Forelimb muscle (tissue), 1 donor: ENCODE results near the gene CCNG2. TPM values are rescaled to one million over a fixed set of nuclear protein-coding genes. Genes with fewer than 3 reads are reported as not detected.
"Not testable (repeated sequence)": the region's sequence is repeated elsewhere in the genome, so short reads cannot be mapped to it uniquely, and the experiment has no call there.

Experiments used
- DNase-seq: peaks from one replicate; pipeline ENCODE4 v3.0.0-alpha.2; 2013; ENCODE audit warnings: low read depth
- polyA plus RNA-seq: library from polyadenylated mRNA; unstranded; fragments of 120-200 nt; gene quantifications from one replicate; pipeline ENCODE4 v1.2.1, GENCODE V29; 2013; ENCODE audit not compliant: insufficient read length

CCNG2 gene
- polyA plus RNA-seq = 116 TPM

DNA sequence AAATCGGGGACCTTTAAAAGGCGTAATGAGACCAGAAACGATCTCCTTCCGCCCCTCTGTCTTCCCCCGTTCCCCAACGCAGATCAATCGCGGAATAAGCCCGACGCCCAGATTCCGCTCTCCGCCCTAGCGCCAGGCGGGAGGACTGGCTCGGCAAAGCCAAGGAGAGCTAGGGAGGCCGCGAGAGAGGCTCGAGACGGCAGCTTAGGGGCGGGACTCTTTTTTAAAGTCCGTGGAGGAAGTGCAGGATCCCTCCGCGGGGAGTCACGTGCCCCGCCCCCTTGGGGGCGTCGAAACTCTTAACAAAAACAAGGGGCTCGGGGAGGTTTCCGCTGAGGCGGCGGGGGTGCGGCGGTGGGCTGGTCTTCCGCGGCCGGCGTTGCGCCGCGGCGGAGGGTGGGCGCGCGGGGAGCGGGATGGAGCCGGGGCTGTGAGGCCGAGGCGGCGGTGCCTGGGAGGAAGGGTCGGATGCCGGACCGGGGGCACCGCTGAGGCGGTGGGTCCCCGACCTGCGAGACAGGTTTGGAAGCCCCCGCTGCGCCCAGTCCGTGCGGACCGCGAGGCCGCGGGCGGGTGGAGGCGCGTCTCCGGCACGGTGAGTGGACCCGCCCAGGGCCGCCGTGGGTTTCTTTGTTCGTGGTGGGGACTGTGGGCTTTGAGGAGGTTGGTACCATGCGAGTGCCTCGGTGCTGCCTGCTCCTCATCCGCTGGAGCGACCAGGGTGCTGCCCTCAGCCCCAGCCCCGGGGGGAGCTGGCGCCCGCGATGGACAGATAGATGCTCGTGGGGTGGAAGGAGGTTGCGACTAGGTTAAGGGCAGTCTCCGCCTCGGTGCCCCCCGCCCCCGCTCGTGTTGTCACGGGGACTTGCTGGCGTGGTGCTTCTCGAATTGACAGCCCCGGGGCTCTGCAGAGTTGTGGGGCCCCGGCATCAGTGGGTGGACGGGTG lies at the start of gene CCNG2:
TSS of gene CCNG2 (plus strand) at position 296 of the 947 bp plus-strand sequence. CDS start 1,326 bp downstream, outside the sequence.
- DNase-seq = peak; percentile 92

DNA sequence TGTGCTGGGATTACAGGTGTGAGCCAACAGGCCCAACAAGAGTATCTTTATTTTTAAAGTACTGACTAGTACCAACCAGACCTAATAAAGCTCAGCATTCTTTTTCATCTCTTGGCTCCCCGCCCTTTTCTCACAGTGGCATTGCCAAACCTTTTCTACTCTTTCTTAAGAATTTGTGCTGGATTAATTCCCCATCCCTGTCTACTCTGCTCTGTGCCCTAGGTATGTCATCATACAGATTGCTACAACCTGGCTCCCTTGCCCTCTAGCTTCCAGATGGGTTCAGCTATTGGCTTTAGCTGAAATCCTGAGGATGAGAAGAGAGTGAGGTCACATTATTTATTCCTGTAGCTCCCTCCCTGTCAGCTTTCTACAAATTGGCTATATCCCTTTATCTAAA lies 46.3 kb upstream of the CCNG2 start:
- no peak for DNase-seq

DNA sequence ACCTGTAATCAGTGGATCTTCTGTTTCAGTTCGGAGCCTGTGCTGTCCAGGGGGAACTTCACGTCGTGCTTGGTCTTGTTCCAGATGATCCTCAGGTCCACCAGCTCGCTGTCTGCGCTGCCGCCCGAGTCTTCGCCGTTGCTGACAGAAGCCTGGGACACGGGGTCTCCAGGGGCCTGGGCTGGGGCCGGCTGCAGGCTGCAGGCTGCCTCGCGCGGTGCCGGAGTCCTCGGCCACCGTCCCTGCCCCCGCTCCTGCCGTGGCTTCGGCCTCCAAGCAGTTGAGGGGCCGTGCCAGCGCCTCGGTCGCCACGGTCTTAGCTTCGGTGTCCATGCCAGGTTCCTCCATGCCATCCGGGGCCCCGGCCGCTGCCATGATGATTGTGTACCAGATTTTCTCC lies 43.9 kb upstream of the CCNG2 start:
- DNase-seq = no peak

DNA sequence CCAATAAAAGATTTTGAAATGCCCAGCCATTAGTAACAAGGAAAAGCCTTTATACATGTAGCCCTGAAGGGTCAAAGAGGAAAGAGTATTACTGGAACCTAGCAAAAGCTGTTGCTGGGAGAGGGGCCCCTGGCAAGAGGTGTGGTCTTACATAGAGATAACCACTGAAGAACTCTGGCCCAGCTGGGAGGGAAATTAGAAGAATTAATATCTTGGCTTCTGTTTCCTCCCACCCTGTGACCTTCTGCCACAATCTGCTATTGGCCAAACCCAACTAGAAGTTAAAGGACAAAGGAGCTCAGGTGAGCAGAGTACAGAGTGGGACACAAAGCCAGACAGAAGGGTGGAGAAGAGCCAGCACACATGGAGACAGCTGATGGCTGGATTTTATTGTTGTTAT lies 39.3 kb upstream of the CCNG2 start:
- DNase-seq = no peak

GRCh38 chr4:77120886-77121508 lies 36.0 kb upstream of the CCNG2 start:
- DNase-seq = no peak

DNA sequence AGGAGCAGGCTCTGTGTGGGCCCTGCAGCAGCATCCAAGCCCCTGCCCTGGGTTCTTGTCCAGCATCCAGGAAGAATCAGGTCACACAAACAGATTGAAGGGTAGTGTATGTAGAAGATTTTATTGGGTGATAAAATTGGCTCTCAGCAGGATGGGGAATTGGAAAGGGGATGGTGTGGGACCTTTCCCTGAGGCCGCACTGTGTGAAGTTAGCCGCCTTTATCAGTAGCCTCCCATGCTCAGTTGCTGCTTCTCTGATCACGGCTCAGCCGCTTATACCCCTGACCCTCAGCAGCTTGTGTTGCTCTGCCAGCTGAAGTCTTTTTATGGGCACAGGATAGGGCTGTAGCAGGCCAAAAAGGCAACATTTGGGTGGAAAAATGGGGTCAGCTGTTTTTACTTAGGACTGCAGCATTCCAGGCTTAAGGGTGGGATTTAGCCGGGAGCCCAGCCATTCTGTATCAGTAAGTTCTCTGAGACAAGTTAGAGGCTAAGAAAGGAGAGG lies 35.2 kb upstream of the CCNG2 start:
- DNase-seq = no peak

DNA sequence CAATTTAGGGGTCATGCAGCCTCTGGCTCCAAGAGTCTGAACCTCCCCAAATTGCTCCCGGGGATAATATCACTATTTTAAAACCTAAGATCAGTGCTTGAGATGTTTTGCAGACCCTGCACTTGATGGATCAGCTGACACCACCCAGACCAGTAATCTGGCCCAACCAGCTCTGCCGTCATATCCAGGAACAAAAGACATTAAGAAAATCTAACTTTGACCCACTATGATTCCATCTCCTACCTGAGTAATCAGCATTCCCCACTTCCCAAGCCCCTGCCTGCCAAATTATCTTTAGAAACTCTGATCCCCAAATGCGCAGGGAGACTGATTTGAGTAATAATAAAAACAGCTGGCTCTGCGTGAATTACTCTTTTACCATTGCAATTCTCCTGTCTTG lies 34.4 kb upstream of the CCNG2 start:
- DNase-seq = no peak

DNA sequence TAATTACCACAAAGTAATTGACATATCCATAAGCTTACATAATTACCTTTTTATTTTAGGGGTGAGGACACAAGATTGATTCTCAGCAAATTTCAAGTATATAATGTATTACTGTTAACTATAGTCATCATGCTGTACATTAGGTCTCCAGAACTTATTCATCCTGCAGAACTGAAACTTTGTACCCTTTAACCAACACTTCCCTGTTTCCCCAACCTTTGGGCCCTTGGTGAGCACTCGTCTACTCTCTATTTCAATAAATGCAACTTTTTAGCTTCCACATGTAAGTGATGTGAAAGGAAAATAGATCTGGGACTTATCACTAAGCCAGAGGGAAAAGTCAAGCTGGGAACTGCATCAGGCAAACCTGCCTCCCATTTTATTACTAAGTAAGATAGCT lies 33.6 kb upstream of the CCNG2 start:
- no peak for DNase-seq

GRCh38 chr4:77124576-77124975 lies 32.4 kb upstream of the CCNG2 start:
- DNase-seq = no peak

DNA sequence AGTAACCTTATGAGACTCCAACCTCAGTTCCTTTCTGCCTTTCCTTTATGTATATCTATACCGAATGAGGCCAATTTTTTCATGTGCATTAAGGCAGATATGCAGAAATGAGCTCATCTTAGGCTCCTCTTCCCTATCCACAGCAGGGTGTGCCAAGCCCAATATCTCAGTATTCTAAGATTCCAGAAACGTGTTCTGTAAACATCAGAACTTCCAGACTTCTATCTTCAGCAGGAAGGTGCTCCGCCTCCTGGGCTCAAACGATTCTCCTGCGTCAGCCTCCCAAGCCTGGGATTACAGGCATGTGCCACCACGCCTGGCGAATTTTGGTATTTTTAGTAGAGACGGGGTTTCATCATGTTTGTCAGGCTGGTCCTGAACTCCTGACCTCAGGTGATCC lies 31.0 kb upstream of the CCNG2 start:
- no peak for DNase-seq

GRCh38 chr4:77126809-77127208 lies 30.2 kb upstream of the CCNG2 start:
- no peak for DNase-seq

DNA sequence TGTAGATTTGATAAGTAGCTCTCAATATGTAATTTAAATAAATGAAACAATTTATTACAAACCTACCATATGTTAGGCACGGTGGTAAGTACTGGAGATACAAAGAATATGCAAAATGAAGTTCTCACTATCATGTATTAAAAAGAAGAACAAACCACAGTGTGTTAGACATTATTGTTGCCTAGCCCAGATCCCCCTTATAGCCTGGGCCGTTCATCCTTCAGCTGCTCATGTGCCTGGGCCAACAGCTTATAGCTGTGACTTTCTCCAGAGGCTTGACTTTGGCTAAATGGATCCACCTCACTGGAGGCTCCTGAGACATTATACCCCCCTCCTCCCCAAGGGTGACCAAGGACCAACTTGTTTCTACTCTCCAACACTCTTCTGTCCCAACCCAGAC lies 29.8 kb upstream of the CCNG2 start:
- DNase-seq = no peak

- DNase-seq = no peak
Observed at GRCh38 chr4:77127837-77128621, 29.0 kb upstream of the CCNG2 start.

DNA sequence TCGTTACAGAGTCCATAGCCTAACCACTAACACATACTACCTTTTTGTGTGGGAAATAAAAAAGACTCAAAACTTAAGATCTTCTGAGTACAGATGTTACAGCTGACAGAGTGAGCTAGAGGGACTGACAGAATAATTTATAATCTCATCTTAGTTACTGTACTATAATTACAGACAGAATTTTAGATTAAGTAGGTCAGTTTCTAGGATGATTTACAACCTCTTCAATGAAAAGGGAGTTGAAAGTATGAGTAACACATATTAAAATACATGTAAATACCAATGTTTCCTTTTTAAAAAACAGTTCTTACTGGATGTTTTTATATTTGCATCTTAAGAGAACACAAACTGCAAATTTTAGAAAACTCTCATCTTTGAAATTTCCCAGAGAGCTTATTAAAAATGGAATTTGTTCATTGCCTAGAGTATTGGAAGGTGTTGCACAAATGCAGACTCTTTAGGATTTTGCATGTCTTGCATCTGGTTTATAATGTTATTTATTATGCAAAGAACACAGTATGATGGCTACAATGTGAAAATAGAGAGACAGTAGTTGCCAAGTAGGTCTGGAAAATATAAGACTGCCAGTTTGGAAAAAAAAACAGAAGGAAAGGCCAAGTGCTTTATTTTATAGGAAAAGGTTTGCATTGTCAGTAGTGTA lies 24.2 kb upstream of the CCNG2 start:
- DNase-seq = no peak

DNA sequence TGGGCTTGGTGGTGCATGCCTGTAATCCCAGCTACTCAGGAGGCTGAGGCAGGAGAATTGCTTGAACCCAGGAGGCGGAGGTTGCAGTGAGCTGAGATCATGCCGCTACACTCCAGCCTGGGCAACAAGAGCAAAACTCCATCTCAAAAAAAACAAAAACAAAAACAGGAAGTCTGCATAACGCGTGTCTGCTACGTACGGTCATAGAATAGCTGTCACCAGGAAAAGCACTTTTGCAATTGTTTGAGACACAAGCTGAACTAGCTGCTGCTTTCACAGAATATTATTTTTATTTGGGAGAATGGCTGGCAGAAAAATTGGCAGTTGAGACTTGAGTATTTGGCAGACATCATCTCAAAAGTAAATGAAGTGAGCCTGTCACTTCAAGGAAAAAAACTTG lies 19.6 kb upstream of the CCNG2 start:
- DNase-seq = not testable (repeated sequence)

DNA sequence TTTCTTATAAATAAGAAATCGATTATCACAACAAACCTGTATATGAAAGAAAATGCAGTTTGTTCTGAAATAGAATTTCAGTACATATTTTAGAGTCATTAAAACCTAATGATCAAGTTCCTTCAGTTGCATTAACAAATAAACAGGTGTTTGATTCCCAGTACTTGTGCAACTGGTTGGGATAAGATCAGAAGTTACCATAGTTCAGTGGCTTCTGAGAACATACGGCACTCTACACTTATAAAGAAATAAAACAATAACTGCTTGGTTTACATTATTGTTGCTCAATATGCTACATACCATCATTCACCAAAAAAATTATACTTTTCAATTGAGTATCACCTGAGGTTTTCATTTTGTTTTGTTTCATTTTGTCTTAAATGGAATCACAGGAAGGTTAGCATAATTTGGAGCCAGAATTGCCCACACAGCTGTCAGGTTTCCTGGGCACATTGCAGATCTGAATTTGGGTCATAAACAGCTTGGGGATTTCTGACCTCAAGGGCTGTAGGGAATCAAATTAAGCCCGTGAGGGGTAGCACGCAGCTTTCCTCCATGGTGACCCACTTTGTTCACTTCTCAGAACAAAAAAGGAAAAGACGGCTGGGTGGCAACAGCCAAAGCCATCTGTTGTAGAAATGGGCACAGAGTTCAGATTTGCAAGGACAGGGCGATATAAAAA lies 14.9 kb upstream of the CCNG2 start:
- no peak for DNase-seq

- DNase-seq = no peak
Observed at GRCh38 chr4:77142646-77143028, 14.4 kb upstream of the CCNG2 start.

DNA sequence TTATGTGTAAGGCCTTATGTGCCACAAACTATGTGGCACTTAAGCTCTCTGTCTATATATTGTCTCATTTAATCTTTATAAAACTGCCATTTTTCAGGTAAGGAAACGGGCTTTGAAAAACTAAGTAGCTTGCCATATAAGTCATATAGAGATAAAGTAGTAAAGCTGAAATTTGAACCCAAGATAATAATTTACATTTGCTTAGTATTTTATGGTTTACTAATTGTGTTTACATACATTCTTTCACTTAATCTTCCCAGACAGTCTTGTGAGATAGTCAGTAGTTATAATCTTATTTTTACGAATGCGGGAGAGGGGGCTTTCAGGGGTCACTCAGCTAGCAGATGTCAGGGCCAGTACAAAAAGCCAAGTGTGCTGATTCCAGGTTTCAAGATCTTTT lies 13.9 kb upstream of the CCNG2 start:
- no peak for DNase-seq

DNA sequence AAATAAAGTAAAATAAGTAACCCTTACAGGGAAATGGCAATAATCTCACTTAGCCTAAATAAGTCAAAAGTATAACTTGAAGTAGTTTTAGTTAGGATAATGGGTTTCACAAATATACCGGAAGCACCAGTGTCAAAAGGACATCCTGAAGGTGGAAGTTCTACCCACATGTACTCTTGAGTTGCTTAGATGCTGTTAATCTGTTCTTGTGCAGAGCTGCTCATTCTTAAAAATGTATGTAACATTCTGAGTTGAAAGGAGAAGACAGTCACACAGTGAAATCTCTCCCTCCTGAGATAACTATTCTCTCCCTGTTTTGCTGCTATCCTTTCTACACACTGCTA lies 11.2 kb upstream of the CCNG2 start:
- DNase-seq = no peak

GRCh38 chr4:77146186-77147078 lies 10.6 kb upstream of the CCNG2 start:
- DNase-seq = no peak
